Medulla oblongata (tissue), 1 donor: ENCODE measurements around the gene DENND2D.

Source experiments
- DNase-seq: peaks from one replicate; pipeline ENCODE4 v3.0.0-alpha.2; 2015; ENCODE audit errors: extremely low spot score

The DENND2D gene

GRCh38 chr1:111199881-111200801, at the start of gene DENND2D:
Gene DENND2D, minus strand, starts transcription at chr1:111200646. Its CDS starts 187 bp downstream, at chr1:111200459.
- DNase-seq = peak; percentile 88

GRCh38 chr1:111249960-111250359, 49.5 kb upstream of the DENND2D start:
- DNase-seq = peak; percentile 88

GRCh38 chr1:111247125-111247838, 46.8 kb upstream of the DENND2D start:
- DNase-seq = no peak

- no peak for DNase-seq
These were observed 42.5 kb upstream of the DENND2D start for GRCh38 chr1:111242805-111243523.

GRCh38 chr1:111241797-111242196, 41.4 kb upstream of the DENND2D start:
- DNase-seq = no peak

GRCh38 chr1:111238056-111238795, 37.8 kb upstream of the DENND2D start:
- DNase-seq = no peak

GRCh38 chr1:111236806-111237205, 36.4 kb upstream of the DENND2D start:
- DNase-seq = no peak

- DNase-seq = no peak
These were observed 35.9 kb upstream of the DENND2D start for GRCh38 chr1:111236379-111236778.

GRCh38 chr1:111234866-111235265, 34.4 kb upstream of the DENND2D start:
- DNase-seq = no peak

GRCh38 chr1:111234258-111234657, 33.8 kb upstream of the DENND2D start:
- no peak for DNase-seq

- no peak for DNase-seq
These were observed 31.7 kb upstream of the DENND2D start for GRCh38 chr1:111232134-111232533.

GRCh38 chr1:111228748-111229126, 28.3 kb upstream of the DENND2D start:
- no peak for DNase-seq

GRCh38 chr1:111227851-111228747, 27.7 kb upstream of the DENND2D start:
- peak; percentile 83 for DNase-seq

- DNase-seq = no peak
These were observed 27.0 kb upstream of the DENND2D start, which contains the start of gene CHI3L2 for GRCh38 chr1:111227434-111227833. Gene CHI3L2, plus strand, starts transcription at chr1:111227713. Its CDS starts 17 bp downstream, at chr1:111227730.

- no peak for DNase-seq
These were observed 25.4 kb upstream of the DENND2D start for GRCh38 chr1:111225717-111226400.

- DNase-seq = no peak
These were observed 24.6 kb upstream of the DENND2D start for GRCh38 chr1:111225091-111225490.

GRCh38 chr1:111223126-111223685, 22.8 kb upstream of the DENND2D start:
- DNase-seq = no peak

GRCh38 chr1:111222308-111223125, 22.1 kb upstream of the DENND2D start:
- peak; percentile 77 for DNase-seq
